GF-D8 (cell line): ENCODE data around the gene PLXNA4.

ENCODE experiments used
- DNase-seq: peaks from one replicate; lab custom pipeline; 2025; lab: John Stamatoyannopoulos, UW

PLXNA4 gene

GRCh38 chr7:132562690-132563089 is 13.6 kb downstream of the PLXNA4 start:
- no peak for DNase-seq

DNA sequence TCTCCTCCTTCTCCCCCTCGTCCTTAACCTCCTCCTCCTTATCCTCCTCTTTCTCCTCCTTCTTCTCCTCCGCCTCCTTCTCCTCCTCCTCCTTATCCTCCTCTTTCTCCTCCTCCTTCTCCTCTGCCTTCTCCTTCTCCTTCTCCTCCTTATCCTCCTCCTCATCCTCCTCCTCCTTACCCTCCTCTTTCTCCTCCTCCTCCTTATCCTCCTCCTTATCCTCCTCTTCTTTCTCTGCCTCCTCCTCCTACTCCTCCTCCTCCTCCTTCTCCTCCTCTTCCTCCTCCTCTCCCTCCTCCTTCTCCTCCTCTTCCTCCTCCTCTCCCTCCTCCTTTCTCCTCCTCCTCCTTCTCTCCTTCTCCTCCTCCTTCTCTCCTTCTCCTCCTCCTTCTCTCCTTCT is 14.5 kb downstream of the PLXNA4 start:
- DNase-seq, result no peak

GRCh38 chr7:132560825-132561529 is 15.3 kb downstream of the PLXNA4 start:
- no peak for DNase-seq

GRCh38 chr7:132560105-132560504 is 16.2 kb downstream of the PLXNA4 start:
- no peak for DNase-seq

DNA sequence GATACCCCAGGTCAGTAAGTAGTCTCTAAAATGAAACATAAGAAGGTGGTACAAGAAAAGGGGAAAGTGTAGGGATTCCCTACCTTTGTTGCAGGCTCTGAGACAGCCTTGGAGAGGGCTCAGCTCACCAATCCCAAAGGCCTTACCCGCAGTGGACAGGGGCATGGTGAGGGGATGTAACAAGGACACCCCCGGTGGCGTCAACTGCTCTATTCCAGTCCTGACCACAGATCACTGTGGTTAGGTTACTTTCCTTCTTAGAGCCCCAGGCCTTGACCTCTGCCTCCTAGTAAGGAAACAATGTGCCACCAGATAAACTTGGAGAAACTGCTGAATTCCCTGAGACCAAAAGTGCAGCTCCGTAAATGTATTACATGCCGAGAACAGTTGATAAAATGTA is 17.5 kb downstream of the PLXNA4 start:
- no peak for DNase-seq

- DNase-seq, result peak; percentile 34
Measured at GRCh38 chr7:132557489-132558044, 18.7 kb downstream of the PLXNA4 start.

DNA sequence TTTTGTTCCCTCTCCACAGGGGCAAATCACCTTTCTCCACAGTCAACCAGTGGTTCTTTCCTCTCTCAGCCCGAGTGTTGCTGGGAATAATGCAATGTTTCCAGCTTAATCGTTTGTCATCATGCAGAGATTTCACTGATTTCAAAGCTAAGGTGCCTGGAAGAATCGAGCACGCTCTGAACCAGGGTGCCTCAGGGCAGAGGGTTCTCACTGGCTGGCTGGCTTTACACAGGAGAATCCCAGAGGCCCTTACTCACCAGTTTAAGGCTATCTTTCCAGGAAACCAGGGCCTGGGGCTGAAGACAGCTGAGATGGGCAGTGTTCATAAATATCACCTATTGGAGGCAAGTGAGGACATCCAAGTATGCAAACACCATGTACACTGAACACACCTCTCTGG is 21.8 kb downstream of the PLXNA4 start:
- no peak for DNase-seq

DNA sequence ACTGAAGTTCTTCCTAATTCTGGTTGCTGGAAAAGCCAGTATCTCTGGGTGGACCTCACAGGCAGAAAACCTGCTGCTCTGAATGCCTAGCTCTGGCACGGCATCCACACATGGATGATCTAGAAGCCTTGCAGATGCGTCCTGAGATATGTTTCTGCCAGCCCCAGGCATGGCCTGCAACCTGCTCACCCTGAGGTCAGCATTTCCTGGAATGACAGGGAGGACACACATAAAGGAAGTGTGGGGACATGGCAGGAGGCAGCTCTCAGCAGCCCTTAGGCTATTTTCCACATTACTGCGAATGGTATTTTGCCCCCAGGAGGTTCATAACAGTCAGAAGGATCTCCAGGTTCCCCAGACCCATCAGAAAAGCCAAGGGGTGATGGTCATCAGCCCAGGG is 23.2 kb downstream of the PLXNA4 start:
- DNase-seq, result no peak

GRCh38 chr7:132551886-132552285 is 24.4 kb downstream of the PLXNA4 start:
- DNase-seq, result no peak

GRCh38 chr7:132551439-132551838 is 24.8 kb downstream of the PLXNA4 start:
- no peak for DNase-seq

DNA sequence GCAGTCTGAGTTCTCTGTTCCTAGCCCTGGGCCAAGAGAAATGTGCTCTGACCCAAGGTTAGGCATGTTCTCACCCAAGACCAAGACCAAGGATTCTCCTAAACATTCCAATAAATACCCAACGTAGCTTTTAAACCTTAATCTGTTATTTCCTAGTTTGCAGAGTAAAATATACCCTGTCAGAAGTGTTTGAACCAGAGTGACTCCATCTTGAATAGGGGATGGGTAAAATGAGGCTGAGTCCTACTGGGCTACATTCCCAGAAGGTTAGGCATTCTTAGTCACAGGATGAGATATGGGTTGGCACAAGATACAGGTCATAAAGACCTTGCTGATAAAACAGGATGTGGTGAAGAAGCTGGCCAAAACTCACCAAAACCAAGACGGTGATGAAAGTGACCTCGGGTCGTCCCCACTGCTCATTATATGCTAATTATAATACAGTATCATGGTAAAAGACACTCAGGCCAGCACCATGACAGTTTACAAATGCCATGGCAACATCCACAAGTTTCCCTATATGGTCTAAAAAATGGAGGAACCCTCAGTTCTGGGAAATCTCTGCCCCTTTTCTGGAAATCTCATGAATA is 27.7 kb downstream of the PLXNA4 start:
- no peak for DNase-seq

GRCh38 chr7:132547821-132548220 is 28.4 kb downstream of the PLXNA4 start:
- DNase-seq, result no peak

DNA sequence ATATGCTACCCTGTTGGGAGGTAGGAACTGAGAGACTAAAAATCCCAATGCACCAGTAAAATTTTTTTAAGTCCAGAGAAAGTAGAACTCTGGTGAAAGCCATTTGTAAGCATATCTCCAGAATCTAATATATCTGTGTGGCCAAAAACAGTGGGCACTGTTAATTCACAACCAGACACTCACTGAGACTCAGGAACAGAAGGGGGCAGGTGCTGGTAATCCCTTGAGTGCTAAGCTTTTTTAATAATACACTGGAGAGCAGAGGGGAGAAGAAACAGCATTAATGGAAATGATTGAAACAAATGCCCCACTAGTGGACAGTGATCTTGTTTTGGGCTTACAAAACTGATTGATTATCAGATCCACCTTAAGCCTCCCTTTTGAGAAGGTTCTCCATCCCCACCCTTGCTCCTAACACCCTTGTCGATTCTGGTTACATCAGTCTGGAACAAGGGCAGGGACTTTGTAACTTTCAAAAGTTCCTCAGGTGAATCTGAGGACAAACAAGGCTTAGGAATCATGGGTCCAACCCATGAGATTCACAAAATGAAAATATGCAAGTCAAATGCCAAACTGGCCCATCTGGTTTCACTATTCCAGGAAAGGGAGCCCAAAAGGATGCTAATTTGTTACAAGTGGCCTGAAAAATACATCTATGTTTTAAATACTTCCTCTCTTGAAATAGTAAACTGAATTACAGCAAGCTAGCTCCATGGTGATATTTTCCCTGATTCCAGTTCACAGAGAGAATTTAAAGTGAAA is 29.7 kb downstream of the PLXNA4 start:
- no peak for DNase-seq

DNA sequence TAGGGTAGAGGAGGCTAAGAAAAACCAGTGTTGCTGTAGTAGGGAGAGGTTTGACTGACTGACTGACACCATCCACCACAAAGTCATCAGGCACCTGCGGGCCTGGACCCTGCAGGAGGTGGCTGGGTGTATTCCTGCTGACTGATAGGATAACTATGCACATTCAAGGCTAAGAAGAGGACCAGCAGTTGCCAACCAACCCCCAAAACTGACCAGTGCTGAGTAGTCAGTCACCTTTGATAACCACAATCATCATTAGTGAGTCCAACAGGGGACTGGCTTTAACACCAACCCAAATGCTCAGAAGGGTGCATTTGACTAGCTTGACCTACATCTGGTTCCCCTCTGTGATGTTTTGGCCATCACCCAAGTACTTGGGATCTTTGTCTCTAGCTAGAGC is 30.5 kb downstream of the PLXNA4 start:
- no peak for DNase-seq

DNA sequence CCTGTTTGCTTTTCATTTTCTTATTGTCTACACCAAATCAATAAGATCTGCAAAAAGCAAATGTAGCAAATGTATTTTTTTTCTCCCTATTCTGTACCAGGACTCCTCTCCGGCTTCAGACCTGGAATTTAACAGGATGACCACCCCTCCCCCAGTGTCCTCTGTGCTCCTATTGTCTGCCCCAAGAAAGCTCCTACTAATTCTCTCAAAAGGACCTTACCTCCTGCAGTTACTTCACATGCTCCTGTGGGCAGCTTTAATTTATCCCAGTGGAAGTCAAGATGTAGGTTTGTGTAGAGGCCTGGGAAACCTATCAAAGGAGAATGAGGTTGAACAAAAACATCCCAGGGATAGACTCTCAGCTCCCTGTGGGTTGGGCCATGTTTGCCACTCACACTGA is 31.3 kb downstream of the PLXNA4 start:
- no peak for DNase-seq

DNA sequence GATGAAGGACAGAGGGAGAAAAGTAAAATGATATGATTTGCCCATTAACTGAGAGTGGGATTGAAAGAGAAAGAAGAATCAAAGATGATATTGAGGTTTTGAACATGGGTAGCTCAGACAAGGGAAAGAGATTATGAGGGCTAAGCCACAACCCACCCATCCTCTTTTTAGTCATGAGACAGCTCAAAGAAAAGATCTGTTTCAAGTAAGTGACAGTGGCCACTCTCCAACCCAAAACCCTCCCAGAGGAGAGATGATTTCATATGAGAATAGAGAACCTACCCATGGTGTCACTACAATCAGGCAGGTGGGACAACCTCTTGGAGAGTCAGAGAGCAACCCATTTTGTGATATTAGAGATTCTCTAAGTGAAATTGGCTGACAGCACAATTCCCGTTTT is 32.2 kb downstream of the PLXNA4 start:
- DNase-seq, result no peak

DNA sequence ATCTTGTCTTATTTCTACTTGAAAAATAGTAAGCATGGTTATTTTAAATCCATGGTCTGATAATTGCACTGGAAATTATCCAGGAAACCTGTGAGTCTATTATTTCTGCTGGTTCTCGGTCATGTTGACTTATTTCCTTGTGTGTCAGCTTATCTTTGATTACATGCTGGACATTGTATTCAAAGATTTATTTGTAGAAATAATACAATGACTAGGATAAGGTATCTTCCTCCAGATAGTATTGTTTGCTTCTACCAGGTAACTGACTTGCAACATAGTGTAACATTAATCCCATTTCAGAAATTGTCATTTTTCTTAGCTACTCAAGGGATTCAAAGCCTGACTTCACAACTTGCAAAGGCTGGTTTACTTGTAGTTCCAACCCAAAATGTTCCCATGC is 33.4 kb downstream of the PLXNA4 start:
- no peak for DNase-seq

DNA sequence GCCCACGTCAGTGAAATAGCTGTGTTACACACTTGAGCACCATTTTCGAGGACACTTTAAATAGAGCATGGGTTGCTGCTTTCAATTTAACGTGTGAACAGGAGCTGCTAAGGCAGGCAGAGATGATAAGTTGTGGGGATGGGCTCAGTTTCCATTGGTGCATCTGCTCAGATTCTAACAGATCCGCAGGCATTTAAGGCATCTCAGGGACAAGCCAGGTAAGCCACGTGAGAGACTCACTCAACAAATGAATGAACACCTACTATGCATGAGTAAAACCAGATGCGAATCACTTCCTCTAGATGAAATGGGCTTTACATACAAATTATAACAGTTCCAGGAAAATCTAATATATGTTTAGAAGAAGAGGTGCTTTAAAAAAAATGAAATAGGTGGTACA is 34.6 kb downstream of the PLXNA4 start:
- DNase-seq, result no peak

- no peak for DNase-seq
Measured at GRCh38 chr7:132537456-132538145, 38.7 kb downstream of the PLXNA4 start.

DNA sequence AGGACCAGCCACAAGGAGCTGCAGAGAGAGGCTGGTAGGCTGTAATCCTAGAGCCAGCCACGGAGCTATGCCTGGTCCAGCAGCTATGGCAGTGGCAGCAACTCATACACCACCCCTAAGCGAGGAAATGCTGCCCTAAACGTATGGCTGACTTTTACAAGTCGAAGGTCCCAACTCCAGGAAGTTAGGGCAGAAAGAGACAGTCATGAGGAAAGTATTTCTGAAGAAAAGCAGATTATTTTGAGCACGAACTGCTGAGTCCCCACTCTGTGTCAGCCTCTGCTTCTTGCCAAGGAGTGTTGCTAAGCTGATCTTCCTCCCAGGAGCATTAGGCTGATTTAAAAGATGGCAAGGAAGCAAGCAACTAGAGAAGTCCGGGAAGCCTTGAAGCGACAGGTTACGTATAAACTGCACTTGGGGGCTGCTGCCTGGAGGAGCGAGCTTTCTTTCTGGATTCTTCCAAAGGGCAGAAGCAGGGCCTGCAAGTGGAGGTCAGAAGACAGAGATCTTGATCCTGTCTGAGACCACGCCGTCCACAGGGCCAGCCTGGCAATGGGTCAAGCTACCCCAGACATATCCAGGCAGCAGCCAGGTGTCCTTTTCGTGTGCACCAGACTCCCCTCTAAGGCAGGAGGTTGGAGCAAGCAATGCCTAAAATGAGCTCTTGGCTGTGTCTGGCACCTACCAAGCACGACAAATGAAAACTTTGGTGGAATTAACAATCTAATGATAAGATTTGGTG is 39.4 kb downstream of the PLXNA4 start:
- no peak for DNase-seq

DNA sequence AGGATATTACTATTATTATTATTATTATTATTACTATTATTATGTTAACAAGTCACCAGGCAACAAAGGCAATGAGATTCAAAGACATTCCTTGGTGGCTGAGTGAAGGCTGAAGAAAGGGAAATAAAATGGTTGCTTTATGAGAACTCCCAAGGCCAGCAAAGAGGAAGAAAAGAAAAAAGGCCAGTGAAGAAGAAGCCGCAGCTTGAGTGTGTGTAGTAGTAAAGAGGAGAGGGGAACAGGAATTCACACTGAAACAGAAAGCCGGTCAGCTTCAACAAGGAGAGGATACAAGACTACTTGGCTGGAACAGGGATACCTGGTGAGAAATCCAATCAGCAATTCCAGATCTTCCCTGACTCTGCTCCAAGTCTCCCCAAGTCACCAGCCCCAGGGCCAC is 42.4 kb downstream of the PLXNA4 start:
- no peak for DNase-seq

DNA sequence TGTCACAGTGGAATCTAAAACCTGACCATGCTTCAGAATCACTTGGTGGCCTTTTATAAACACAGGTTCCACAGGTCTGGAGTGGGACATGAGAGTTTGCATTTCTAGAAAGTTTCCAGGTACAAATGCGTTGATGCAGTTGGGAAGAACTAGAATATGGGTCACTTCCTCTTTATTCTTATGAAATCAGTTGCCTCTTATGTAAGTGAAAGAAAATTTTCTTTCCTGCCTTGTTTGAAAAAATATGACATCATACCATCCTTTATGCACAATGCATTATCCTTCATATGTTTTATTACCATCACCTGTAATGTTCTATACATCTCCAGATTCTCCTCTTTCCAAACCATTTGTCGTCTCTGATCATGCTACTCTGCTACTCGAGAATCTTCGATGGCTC is 44.0 kb downstream of the PLXNA4 start:
- DNase-seq, result no peak
